Measurements from ENCODE around the gene PDZRN4.
"Not testable (repeated sequence)": the region's sequence is repeated elsewhere in the genome, so short reads cannot be mapped to it uniquely, and the experiment has no call there.

The PDZRN4 gene

GRCh38 chr12:41556176-41556575, 368.1 kb downstream of the PDZRN4 start:
- no peak for DNase-seq

GRCh38 chr12:41557344-41557743, 369.2 kb downstream of the PDZRN4 start:
- no peak for DNase-seq

GRCh38 chr12:41558671-41559070, 370.6 kb downstream of the PDZRN4 start:
- no peak for DNase-seq

- no peak for DNase-seq
These were observed 374.9 kb downstream of the PDZRN4 start for GRCh38 chr12:41563051-41563450.

GRCh38 chr12:41564816-41565215, 376.7 kb downstream of the PDZRN4 start:
- DNase-seq = no peak

- DNase-seq = no peak
These were observed 378.6 kb downstream of the PDZRN4 start for GRCh38 chr12:41566703-41567102.

GRCh38 chr12:41573445-41573844, 385.3 kb downstream of the PDZRN4 start:
- no peak for DNase-seq

- no peak for DNase-seq
These were observed 388.8 kb downstream of the PDZRN4 start for GRCh38 chr12:41576925-41577324.

GRCh38 chr12:41577995-41578394, 389.9 kb downstream of the PDZRN4 start:
- no peak for DNase-seq

- DNase-seq = no peak
These were observed 397.7 kb downstream of the PDZRN4 start for GRCh38 chr12:41585784-41586183.

- no peak for DNase-seq
These were observed 399.5 kb downstream of the PDZRN4 start for GRCh38 chr12:41587574-41587973.

- DNase-seq = no peak
These were observed 401.8 kb downstream of the PDZRN4 start for GRCh38 chr12:41589878-41590277.

GRCh38 chr12:41596190-41596589, 408.1 kb downstream of the PDZRN4 start:
- no peak for DNase-seq

GRCh38 chr12:41604830-41605229, 416.7 kb downstream of the PDZRN4 start:
- DNase-seq = no peak

GRCh38 chr12:41605545-41606305, 417.6 kb downstream of the PDZRN4 start:
- peak in 1 of 56 donors; percentile 9 for DNase-seq

GRCh38 chr12:41606468-41607445, 418.6 kb downstream of the PDZRN4 start:
- DNase-seq = no peak

- DNase-seq = no peak
These were observed 424.9 kb downstream of the PDZRN4 start for GRCh38 chr12:41612892-41613557.

- DNase-seq = not testable (repeated sequence)
These were observed 427.1 kb downstream of the PDZRN4 start for GRCh38 chr12:41615174-41615573.

- DNase-seq = no peak
These were observed 431.6 kb downstream of the PDZRN4 start for GRCh38 chr12:41619705-41620104.

GRCh38 chr12:41621291-41621690, 433.2 kb downstream of the PDZRN4 start:
- no peak for DNase-seq

Data from amygdala (tissue), 56 donors.